ENCODE measurements around the gene TBC1D9B.

DNA sequence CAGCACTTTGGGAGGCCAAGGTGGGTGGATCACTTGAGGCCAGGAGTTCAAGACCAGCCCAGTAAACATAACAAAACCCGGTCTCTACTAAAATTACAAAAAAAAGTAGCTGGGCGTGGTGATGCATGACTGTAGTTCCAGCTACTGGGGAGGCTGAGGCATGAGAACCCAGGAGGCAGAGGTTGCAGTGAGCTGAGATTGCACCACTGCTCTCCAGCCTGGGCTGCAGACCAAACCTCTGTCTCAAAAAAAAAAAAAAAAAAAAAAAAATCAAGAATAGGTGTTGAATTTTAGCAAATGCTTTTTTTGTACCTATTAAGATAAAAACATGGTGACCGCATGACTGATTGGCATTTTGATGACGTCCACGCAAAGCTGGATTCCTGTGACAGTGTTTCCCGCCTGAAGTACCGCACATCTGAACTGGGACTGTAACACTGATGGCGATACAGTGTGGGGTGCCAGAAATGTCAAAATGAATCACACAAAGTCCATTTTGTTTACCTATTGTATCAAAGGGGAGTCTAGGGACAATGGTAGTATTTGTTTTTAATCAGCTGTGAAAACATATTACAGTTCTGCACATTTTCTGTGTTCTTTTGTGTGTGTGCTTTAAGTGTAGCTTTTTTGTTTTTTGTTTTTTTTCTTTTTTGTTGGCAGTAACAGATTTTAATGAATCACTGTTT lies 23.2 kb upstream of the TBC1D9B start:
- TF ChIP-seq CTCF (IDR thresholded peaks at IDR 0.05): no peak
- TF ChIP-seq POLR2A (IDR thresholded peaks at IDR 0.05): no peak

Data from uterus (tissue), 2 donors.